GM12892 (cell line): Measurements from ENCODE around the gene PRDM5.

Source experiments
- POLR2AphosphoS5 ChIP-seq: IDR thresholded peaks from 2 replicates; pipeline ENCODE4 v1.6.1; 2011; ENCODE audit warnings: low read depth, low read length, control low read depth
- TAF1 ChIP-seq: IDR thresholded peaks from 2 replicates; pipeline ENCODE4 v1.6.1; 2011; ENCODE audit warnings: low read depth, mild to moderate bottlenecking, control low read depth, low read length, borderline replicate concordance

DNA sequence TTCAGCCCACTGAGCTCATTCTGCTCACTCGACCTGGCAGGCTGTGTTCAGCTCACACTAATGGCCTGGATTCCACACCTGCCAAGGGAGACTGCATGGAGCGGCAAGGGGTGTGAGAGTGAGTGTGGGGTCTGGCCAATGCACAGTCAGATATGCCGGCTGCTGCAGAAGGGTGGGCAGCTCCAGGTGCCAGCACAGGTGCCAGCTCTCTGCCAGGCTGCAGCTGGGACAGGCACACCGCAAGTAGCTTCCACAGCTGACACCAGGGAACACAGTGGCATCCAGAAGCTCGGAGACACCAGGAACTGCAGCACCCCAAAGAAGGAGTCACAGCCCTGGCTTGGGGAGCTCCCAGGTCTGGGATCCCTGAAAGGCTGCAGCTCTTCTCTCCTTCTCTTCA lies 83.7 kb downstream of the PRDM5 start:
- TF ChIP-seq TAF1, result no peak
- no peak for TF ChIP-seq POLR2AphosphoS5
